ENCODE data around the gene MRAS. TPM values are rescaled to one million over a fixed set of nuclear protein-coding genes. Genes with fewer than 3 reads are reported as not detected.

The MRAS gene
- polyA plus RNA-seq, 1 experiment: 58.3 TPM

DNA sequence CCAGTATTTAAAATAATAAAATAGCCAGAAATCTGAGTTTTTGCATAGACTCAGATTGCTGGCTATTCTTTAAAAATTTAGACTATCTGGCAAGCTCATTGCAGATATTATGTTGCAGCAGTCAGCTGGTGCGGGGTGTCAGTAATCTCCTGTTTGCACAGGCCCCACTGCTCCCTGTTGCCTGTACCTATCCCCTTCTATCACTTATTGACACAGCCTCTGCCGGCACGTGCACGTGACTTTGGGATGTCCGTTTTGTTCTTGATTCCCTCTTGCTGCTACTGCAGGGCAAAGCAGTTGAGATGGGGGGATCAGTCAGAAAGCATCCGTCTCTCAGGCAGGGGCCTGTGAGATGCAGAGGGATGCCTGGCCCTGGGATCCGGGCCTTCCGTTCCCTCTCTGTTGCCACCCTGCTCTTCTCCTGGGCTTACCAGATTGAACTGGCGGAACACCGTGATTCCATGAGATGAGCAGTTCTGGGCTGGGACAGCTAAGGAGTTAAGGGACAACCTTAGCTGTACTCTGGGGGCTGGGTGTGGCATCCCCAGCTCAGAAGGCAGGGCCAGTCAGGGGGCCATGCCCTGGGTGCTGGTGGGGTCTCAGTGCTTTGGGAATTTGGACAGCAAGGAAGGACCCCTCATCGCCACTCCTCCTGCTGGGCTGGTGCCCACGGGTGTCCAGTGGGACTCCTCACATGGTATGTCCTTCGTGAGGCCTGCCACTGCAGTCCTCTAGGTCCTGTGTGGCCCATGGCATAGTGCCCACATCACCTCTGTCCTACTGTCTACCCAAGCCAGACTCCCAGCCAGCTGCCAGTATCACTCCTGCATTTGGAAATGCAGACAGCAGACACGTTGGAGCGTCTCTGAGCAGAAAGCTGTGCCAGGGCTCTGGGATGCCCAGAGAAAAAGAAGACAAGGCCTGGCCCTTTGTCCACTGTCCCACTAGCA, 11.8 kb downstream of the MRAS start:
- CTCF ChIA-PET: interaction anchor here (1.5 kb wide), 1 partner anchor 555 kb away, joined by 3 read pairs; no protein-coding TSS in a partner anchor
- no peak for DNase-seq (ENCODE audit: low read depth, low spot score)
- TF ChIP-seq, protein P1, sequence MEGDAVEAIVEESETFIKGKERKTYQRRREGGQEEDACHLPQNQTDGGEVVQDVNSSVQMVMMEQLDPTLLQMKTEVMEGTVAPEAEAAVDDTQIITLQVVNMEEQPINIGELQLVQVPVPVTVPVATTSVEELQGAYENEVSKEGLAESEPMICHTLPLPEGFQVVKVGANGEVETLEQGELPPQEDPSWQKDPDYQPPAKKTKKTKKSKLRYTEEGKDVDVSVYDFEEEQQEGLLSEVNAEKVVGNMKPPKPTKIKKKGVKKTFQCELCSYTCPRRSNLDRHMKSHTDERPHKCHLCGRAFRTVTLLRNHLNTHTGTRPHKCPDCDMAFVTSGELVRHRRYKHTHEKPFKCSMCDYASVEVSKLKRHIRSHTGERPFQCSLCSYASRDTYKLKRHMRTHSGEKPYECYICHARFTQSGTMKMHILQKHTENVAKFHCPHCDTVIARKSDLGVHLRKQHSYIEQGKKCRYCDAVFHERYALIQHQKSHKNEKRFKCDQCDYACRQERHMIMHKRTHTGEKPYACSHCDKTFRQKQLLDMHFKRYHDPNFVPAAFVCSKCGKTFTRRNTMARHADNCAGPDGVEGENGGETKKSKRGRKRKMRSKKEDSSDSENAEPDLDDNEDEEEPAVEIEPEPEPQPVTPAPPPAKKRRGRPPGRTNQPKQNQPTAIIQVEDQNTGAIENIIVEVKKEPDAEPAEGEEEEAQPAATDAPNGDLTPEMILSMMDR (IDR thresholded peaks at IDR 0.05; ENCODE audit: low read depth, low read length): no peak
- Histone ChIP-seq H3K9me3 (ENCODE audit: control insufficient read depth, insufficient read depth, low read length) (no peaks in the 10 kb centered on the region), H3K27me3 (ENCODE audit: control insufficient read depth, insufficient read depth, low read length) (no peaks in the 10 kb centered on the region), H3K27ac (ENCODE audit: low read depth, low read length) (no peak overlapping the region), H3K4me3 (ENCODE audit: low read depth, low read length) (no peak overlapping the region)
- POLR2A ChIA-PET: no interaction called here

DNA sequence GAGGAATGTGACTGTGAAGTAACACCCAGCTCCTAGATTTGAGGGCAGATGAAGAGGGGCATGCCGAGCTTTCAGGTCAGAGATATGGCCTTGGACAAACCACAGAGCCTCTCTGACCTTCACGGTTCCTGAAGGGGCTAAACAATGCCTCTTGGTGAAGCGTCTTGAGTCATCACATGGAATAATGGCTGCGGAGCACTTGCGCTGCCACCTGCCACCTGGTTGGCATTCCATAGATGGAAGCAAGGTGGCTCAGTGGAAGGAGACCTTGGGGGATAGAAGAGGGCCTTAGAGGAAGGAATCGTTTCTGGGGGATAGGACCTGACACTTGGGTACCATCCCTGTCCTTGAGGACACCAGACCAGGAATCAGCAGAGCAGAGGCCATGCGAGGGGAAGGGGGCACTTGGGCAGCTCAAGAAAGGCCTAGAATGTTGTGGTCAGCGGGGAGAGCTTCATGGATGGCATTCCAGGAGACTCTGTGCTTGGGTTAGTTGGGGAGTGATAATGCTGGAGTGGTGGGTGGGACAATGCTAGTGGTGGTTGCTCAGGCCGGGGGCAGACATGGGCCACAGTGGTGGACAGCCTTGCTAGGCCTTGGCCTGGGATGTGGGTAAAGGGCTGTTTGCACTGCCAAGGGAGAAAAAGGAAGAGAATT, 12.6 kb downstream of the MRAS start:
- Histone ChIP-seq H3K27me3 (ENCODE audit: control insufficient read depth, insufficient read depth, low read length) (no peaks in the 10 kb centered on the region), H3K27ac (ENCODE audit: low read depth, low read length) (no peak overlapping the region), H3K4me3 (ENCODE audit: low read depth, low read length) (no peak overlapping the region), H3K9me3 (ENCODE audit: control insufficient read depth, insufficient read depth, low read length) (no peaks in the 10 kb centered on the region)
- ChIA-PET POLR2A (no interaction called here), CTCF (interaction anchor here (1.5 kb wide), 1 partner anchor 555 kb away, joined by 3 read pairs; no protein-coding TSS in a partner anchor)
- no peak for DNase-seq (ENCODE audit: low read depth, low spot score)
- TF ChIP-seq, protein P1 (IDR thresholded peaks at IDR 0.05; ENCODE audit: low read depth, low read length): no peak

DNA sequence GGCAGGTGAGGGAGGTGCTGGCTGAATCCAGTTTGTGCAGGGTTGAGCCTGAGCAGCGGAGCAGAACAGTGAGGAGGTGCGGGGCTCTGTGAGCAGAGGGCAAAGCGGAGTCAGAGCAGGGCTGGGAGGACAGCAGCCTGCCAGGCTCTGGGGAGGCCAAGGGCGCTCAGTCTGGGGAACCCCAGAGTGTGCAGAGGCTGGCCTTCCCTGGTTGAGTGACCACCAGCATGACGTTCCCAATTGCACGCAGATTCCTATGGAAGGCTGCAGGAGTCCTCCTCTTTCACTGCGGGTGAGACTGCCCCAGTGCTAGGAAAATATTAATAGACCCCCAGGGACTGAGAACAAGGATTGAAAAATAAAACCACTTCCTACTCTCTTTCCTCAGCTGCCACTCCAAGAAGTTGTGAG, 13.2 kb downstream of the MRAS start:
- no peaks in the 10 kb centered on the region for H3K27me3 ChIP-seq (ENCODE audit: control insufficient read depth, insufficient read depth, low read length)
- DNase-seq (ENCODE audit: low read depth, low spot score): no peak
- CTCF ChIA-PET: no interaction called here
- TF ChIP-seq, protein P1 (IDR thresholded peaks at IDR 0.05; ENCODE audit: low read depth, low read length): no peak
- H3K9me3 ChIP-seq (ENCODE audit: control insufficient read depth, insufficient read depth, low read length): no peaks in the 10 kb centered on the region
- no peak overlapping the region for H3K4me3 ChIP-seq (ENCODE audit: low read depth, low read length)
- POLR2A ChIA-PET: no interaction called here
- H3K27ac ChIP-seq (ENCODE audit: low read depth, low read length): no peak overlapping the region

DNA sequence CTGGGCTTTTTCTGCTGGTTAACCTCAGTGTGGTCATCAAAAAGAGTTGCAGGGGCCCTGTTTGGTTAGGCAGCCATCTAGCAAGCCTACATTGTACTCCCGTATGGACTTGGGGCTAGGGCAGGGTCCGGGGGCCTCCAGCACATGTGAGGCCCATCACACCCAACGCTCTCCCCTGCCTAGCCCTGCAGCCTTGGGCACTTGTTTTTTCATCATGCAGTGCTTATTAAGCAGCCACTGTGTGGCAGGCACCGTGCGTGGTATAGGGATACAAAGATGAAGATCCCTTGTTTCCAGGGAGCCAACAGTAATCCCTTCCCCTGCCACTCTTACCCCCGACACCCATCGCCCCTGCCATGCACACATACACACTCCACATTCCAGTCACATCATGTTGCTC, 14.2 kb downstream of the MRAS start:
- TF ChIP-seq, protein P1 (IDR thresholded peaks at IDR 0.05; ENCODE audit: low read depth, low read length): no peak

DNA sequence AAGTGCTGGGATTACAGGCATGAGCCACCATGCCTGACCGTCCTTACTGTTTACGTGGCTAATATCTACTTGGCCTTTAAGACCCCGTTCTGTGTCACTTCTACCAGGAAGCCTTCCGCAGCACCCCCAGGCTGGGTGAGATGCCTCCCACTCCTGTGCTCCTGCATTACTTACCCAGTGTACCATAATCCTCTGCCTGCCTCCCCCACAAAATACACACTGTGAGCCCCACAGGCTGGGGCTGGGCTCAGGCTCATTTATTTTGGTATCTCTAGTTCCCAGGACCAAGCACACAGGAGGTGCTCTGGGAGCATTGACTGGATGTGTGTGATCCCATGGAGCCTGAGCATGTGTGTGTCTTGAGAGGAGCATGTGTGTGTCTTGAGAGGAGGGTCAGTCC, 14.9 kb downstream of the MRAS start:
- no peaks in the 10 kb centered on the region for H3K27me3 ChIP-seq (ENCODE audit: control insufficient read depth, insufficient read depth, low read length)
- POLR2A ChIA-PET: interaction anchor here (0.7 kb wide), 1 partner anchor 347 kb away, joined by 4 read pairs; no protein-coding TSS in a partner anchor
- H3K27ac ChIP-seq (ENCODE audit: low read depth, low read length): no peak overlapping the region
- H3K4me3 ChIP-seq (ENCODE audit: low read depth, low read length): no peak overlapping the region
- CTCF ChIA-PET: interaction anchor here (1.5 kb wide), 1 partner anchor 54 kb away, joined by 6 read pairs; no protein-coding TSS in a partner anchor
- TF ChIP-seq, protein P1 (IDR thresholded peaks at IDR 0.05; ENCODE audit: low read depth, low read length): no peak
- no peak for DNase-seq (ENCODE audit: low read depth, low spot score)
- H3K9me3 ChIP-seq (ENCODE audit: control insufficient read depth, insufficient read depth, low read length): no peaks in the 10 kb centered on the region

More for the DNA sequence above, 14.2 kb downstream of the MRAS start:
- no peak for DNase-seq (ENCODE audit: low read depth, low spot score)
- Histone ChIP-seq H3K27me3 (ENCODE audit: control insufficient read depth, insufficient read depth, low read length) (no peaks in the 10 kb centered on the region), H3K4me3 (ENCODE audit: low read depth, low read length) (no peak overlapping the region), H3K9me3 (ENCODE audit: control insufficient read depth, insufficient read depth, low read length) (no peaks in the 10 kb centered on the region), H3K27ac (ENCODE audit: low read depth, low read length) (no peak overlapping the region)
- ChIA-PET POLR2A (no interaction called here), CTCF (no interaction called here)
